Parathyroid adenoma (tissue), 2 donors: ENCODE data around the gene MBIP.

ENCODE experiments used
- H2AFZ ChIP-seq: fragments of 300-600 bp; sonication (generic); one replicate; pipeline ENCODE4 v1.7.0; 2017; ENCODE audit warnings: antibody characterized with exemption, mild to moderate bottlenecking
- H3K27ac ChIP-seq: fragments of 300-600 bp; sonication (generic); one replicate; pipeline ENCODE4 v1.7.0; 2017
- H3K27me3 ChIP-seq: fragments of 300-600 bp; sonication (generic); one replicate; pipeline ENCODE4 v1.7.0; 2017; ENCODE audit warnings: low read length; ENCODE audit not compliant: control insufficient read depth, insufficient read depth
- H3K36me3 ChIP-seq: fragments of 300-600 bp; sonication (generic); one replicate; pipeline ENCODE4 v1.7.0; 2017; ENCODE audit warnings: low read length; ENCODE audit not compliant: control insufficient read depth, insufficient read depth
- H3K4me1 ChIP-seq: fragments of 300-600 bp; sonication (generic); one replicate; pipeline ENCODE4 v1.7.0; 2017; ENCODE audit warnings: control low read depth
- H3K4me2 ChIP-seq: fragments of 300-600 bp; sonication (generic); one replicate; pipeline ENCODE4 v1.7.0; 2017; ENCODE audit warnings: low read length
- H3K4me3 ChIP-seq: fragments of 300-600 bp; sonication (generic); one replicate; pipeline ENCODE4 v1.7.0; 2017; ENCODE audit warnings: low read depth, low read length
- H3K79me2 ChIP-seq: fragments of 300-600 bp; sonication (generic); one replicate; pipeline ENCODE4 v1.7.0; 2017; ENCODE audit warnings: control low read depth
- H3K9ac ChIP-seq: fragments of 300-600 bp; sonication (generic); one replicate; pipeline ENCODE4 v1.7.0; 2017; ENCODE audit warnings: mild to moderate bottlenecking
- H3K9me3 ChIP-seq: fragments of 300-600 bp; sonication (generic); one replicate; pipeline ENCODE4 v1.7.0; 2017; ENCODE audit warnings: low read length; ENCODE audit not compliant: control insufficient read depth
- TF ChIP-seq, protein P1 (sequence below): fragments of 300-600 bp; sonication (generic); IDR thresholded peaks from one replicate; pipeline ENCODE4 v1.7.0; 2017; ENCODE audit warnings: antibody characterized with exemption, mild to moderate bottlenecking
- donor health status: primary hyperparathyroidism.

Gene MBIP

DNA sequence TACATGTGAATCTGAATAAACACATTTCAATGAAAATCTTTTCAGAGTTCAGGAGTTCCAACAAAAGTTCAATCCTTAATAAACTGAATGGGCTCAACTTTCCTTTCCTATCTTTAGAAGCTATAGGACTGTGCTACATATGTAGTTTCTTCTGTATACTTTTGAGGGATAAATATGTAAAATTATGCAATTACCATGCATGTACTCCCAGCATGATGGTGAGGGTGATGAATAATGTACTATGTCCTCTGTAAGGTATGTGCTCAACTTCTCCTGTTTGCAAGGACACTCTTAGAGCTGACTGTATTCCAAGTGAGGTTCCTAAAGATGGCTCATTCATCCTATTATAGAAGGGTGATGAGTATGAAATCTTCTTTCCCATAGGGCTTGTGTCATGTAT is 15.5 kb downstream of the MBIP start:
- Histone ChIP-seq H3K27me3 (no peaks in the 10 kb centered on the region), H3K9me3 (no peaks in the 10 kb centered on the region), H3K4me3 (no peak overlapping the region), H3K4me1 (no peaks in the 10 kb centered on the region), H3K36me3 (no peaks in the 10 kb centered on the region), H3K27ac (no peak overlapping the region), H3K9ac (no peak overlapping the region), H3K79me2 (no peaks in the 10 kb centered on the region), H2AFZ (no peak overlapping the region), H3K4me2 (no peak overlapping the region)
- TF ChIP-seq, protein P1, sequence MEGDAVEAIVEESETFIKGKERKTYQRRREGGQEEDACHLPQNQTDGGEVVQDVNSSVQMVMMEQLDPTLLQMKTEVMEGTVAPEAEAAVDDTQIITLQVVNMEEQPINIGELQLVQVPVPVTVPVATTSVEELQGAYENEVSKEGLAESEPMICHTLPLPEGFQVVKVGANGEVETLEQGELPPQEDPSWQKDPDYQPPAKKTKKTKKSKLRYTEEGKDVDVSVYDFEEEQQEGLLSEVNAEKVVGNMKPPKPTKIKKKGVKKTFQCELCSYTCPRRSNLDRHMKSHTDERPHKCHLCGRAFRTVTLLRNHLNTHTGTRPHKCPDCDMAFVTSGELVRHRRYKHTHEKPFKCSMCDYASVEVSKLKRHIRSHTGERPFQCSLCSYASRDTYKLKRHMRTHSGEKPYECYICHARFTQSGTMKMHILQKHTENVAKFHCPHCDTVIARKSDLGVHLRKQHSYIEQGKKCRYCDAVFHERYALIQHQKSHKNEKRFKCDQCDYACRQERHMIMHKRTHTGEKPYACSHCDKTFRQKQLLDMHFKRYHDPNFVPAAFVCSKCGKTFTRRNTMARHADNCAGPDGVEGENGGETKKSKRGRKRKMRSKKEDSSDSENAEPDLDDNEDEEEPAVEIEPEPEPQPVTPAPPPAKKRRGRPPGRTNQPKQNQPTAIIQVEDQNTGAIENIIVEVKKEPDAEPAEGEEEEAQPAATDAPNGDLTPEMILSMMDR, result no peak

DNA sequence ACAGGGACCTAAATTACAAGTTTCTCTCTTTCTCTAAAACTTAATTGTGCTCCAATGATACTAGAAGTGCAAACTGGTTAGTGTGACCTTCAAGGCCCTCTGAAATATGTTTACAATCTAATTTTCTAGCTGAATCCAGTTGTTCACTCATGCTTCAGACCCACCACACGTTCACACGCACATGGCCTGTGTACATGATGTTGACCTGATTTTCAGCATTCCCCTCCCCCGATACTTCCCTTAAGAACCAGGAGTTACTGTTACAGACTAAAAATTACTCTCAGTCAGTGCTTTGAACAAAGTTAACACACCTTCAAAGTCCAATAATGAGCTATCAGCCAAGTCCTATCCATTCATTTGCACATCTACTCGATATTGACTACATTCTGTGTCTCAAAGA is 16.5 kb downstream of the MBIP start:
- H2AFZ ChIP-seq, result no peak overlapping the region
- H3K9me3 ChIP-seq, result no peaks in the 10 kb centered on the region
- TF ChIP-seq, protein P1, result no peak
- H3K9ac ChIP-seq, result no peak overlapping the region
- no peak overlapping the region for H3K4me2 ChIP-seq
- H3K4me3 ChIP-seq, result no peak overlapping the region
- no peaks in the 10 kb centered on the region for H3K27me3 ChIP-seq
- H3K27ac ChIP-seq, result no peak overlapping the region
- no peaks in the 10 kb centered on the region for H3K4me1 ChIP-seq
- H3K36me3 ChIP-seq, result no peaks in the 10 kb centered on the region
- H3K79me2 ChIP-seq, result no peaks in the 10 kb centered on the region

DNA sequence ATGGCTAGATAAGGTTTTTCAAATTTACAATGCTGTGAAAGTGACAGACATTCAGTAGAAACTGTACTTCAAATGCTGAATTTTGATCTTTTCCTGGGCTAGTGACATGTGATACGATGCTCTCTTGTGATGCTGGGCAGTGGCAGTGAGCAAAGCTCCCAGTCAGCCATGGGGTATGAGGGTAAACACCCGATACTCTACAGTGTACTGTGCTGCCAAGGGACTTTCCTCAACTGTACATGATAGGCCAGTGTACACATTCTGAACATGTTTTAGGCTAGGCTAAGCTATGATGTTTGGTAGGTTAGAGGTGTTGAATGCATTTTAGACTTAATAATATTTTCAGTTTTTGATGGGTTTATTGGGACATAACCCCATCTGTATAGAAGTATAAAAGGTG is 17.6 kb downstream of the MBIP start:
- H3K27me3 ChIP-seq, result no peaks in the 10 kb centered on the region
- no peak overlapping the region for H3K4me3 ChIP-seq
- H3K9ac ChIP-seq, result no peak overlapping the region
- TF ChIP-seq, protein P1, result no peak
- H3K27ac ChIP-seq, result no peak overlapping the region
- H3K9me3 ChIP-seq, result no peaks in the 10 kb centered on the region
- no peak overlapping the region for H3K4me2 ChIP-seq
- H3K36me3 ChIP-seq, result no peaks in the 10 kb centered on the region
- no peaks in the 10 kb centered on the region for H3K4me1 ChIP-seq
- no peak overlapping the region for H2AFZ ChIP-seq
- no peaks in the 10 kb centered on the region for H3K79me2 ChIP-seq

DNA sequence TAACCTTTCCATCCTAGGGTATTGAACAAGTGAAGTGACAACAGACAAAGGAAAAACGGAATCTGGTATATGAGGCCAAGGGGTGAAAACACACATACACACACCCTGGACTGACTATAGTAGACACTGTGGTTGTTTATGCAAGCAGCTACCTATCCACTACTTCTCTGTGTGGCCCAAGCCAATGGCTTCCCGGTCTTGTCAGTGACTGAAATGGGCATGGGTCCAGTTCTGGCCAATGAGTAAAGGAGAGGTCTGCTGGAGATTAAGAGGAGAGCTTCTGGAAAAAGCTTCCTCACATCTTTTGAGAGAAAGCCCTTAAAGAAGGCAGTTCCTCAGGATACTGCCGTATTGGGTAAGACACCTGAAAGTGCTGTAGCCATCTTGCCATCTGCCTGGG is 19.3 kb downstream of the MBIP start:
- H3K27ac ChIP-seq, result no peak overlapping the region
- no peaks in the 10 kb centered on the region for H3K27me3 ChIP-seq
- H3K79me2 ChIP-seq, result no peaks in the 10 kb centered on the region
- no peaks in the 10 kb centered on the region for H3K36me3 ChIP-seq
- H3K4me1 ChIP-seq, result no peaks in the 10 kb centered on the region
- H2AFZ ChIP-seq, result no peak overlapping the region
- TF ChIP-seq, protein P1, result no peak
- H3K9ac ChIP-seq, result no peak overlapping the region
- no peak overlapping the region for H3K4me3 ChIP-seq
- no peak overlapping the region for H3K4me2 ChIP-seq
- H3K9me3 ChIP-seq, result no peaks in the 10 kb centered on the region

DNA sequence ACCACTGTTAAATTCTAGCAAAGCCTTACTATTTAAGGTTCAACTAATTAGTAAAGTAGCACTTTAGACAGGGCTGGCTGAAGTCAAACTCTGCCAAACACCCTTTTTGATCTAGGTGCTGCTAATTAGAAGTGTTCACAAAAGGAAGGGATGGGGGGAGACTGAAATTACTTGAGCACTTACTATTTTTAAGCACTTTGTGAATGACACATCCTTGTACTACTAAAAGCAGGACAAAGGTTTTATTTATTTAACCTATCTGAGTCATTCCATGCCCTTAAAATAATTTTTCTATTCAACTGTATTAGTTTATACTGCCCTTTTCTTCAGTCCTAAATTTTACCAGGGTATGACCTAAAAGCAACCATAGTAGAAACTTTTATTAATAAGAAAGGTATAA is 20.1 kb downstream of the MBIP start:
- Histone ChIP-seq H3K4me3 (no peak overlapping the region), H2AFZ (no peak overlapping the region), H3K9me3 (no peaks in the 10 kb centered on the region), H3K4me2 (no peak overlapping the region), H3K27ac (no peak overlapping the region), H3K36me3 (no peaks in the 10 kb centered on the region), H3K9ac (no peak overlapping the region), H3K4me1 (no peaks in the 10 kb centered on the region), H3K27me3 (no peaks in the 10 kb centered on the region), H3K79me2 (no peaks in the 10 kb centered on the region)
- TF ChIP-seq, protein P1, result no peak
